Brain microvascular endothelial cell (primary cell): ENCODE data around the gene KPNA1.

Experiments
- DNase-seq: peaks from one replicate; pipeline ENCODE4 v3.0.0-alpha.2; 2020
- H3K27ac ChIP-seq: fragments of 250-450 bp; sonication (Bioruptor Pico); 2 replicates; pipeline ENCODE4 v1.5.1; 2020; ENCODE audit warnings: mild to moderate bottlenecking, moderate library complexity
- H3K27me3 ChIP-seq: fragments of 250-450 bp; sonication (Bioruptor Pico); replicated peaks from 2 replicates; pipeline ENCODE4 v1.5.1; 2020; ENCODE audit warnings: mild to moderate bottlenecking
- H3K36me3 ChIP-seq: fragments of 250-450 bp; sonication (Bioruptor Pico); replicated peaks from 2 replicates; pipeline ENCODE4 v1.5.1; 2020; ENCODE audit warnings: mild to moderate bottlenecking
- H3K4me3 ChIP-seq: 2 replicates; pipeline ENCODE4 v1.5.1; 2011; ENCODE audit warnings: low read depth, mild to moderate bottlenecking, control low read depth, low read length, moderate library complexity
- CTCF ChIP-seq: IDR thresholded peaks from 2 replicates; pipeline ENCODE4 v1.5.1; 2011; ENCODE audit warnings: low read depth, mild to moderate bottlenecking, moderate library complexity, low read length, control low read depth, inconsistent platforms; ENCODE audit errors: missing control alignments
- in situ Hi-C: cut with HindIII; loops from 2 replicates; pipeline ENCODE4 v1.10.0; 2017; ENCODE audit warnings: low sequenced_read_pairs, low pct_ligation_motif_present

The KPNA1 gene

GRCh38 chr3:122548076-122548475 is 33.3 kb upstream of the KPNA1 start:
- Histone ChIP-seq H3K27me3 (no peaks in the 10 kb centered on the region), H3K36me3 (peaks cover 10% of the 10 kb centered on the region), H3K27ac (no peak overlapping the region), H3K4me3 (no peak overlapping the region)
- no peak for TF ChIP-seq CTCF
- no peak for DNase-seq
- in situ Hi-C loops = no loop called here

- in situ Hi-C loops = no loop called here
- no peak overlapping the region for H3K27ac ChIP-seq
- TF ChIP-seq CTCF = no peak
- H3K36me3 ChIP-seq = peaks cover 5% of the 10 kb centered on the region
- H3K27me3 ChIP-seq = no peaks in the 10 kb centered on the region
- no peak for DNase-seq
- no peak overlapping the region for H3K4me3 ChIP-seq
These were observed 31.4 kb upstream of the KPNA1 start for GRCh38 chr3:122546151-122546550.

- Histone ChIP-seq H3K27me3 (no peaks in the 10 kb centered on the region), H3K36me3 (no peaks in the 10 kb centered on the region), H3K27ac (no peak overlapping the region), H3K4me3 (no peak overlapping the region)
- no peak for DNase-seq
- in situ Hi-C loops = no loop called here
- no peak for TF ChIP-seq CTCF
These were observed 24.3 kb upstream of the KPNA1 start for GRCh38 chr3:122538956-122539490.

- DNase-seq = no peak
- in situ Hi-C loops = no loop called here
- no peak overlapping the region for H3K4me3 ChIP-seq
- no peak for TF ChIP-seq CTCF
- peaks cover 2% of the 10 kb centered on the region for H3K36me3 ChIP-seq
- H3K27me3 ChIP-seq = no peaks in the 10 kb centered on the region
- no peak overlapping the region for H3K27ac ChIP-seq
These were observed 21.9 kb upstream of the KPNA1 start for GRCh38 chr3:122536632-122537001.

- Histone ChIP-seq H3K4me3 (no peak overlapping the region), H3K27ac (no peak overlapping the region), H3K36me3 (peaks cover 2% of the 10 kb centered on the region), H3K27me3 (no peaks in the 10 kb centered on the region)
- TF ChIP-seq CTCF = no peak
- in situ Hi-C loops = no loop called here
- DNase-seq = no peak
These were observed 21.4 kb upstream of the KPNA1 start for GRCh38 chr3:122535964-122536631.

- in situ Hi-C loops = no loop called here
- TF ChIP-seq CTCF = no peak
- Histone ChIP-seq H3K27ac (no peak overlapping the region), H3K36me3 (peaks cover 2% of the 10 kb centered on the region), H3K4me3 (no peak overlapping the region), H3K27me3 (no peaks in the 10 kb centered on the region)
- DNase-seq = peak; percentile 79
These were observed 19.2 kb upstream of the KPNA1 start for GRCh38 chr3:122533931-122534334.
